Stimulated activated CD8-positive, alpha-beta memory T cell treated with anti-CD3 and anti-CD28 coated beads, Interleukin-15, amount 100 ng/mL, for 48 hours (primary cell): ENCODE results near the gene KRT83.

Experiments used
- DNase-seq, 2 donors: peaks; one replicate each; pipeline ENCODE4 v3.0.0-alpha.2; 2020; ENCODE audit warnings: low read depth in 2 of 2

KRT83 gene

DNA sequence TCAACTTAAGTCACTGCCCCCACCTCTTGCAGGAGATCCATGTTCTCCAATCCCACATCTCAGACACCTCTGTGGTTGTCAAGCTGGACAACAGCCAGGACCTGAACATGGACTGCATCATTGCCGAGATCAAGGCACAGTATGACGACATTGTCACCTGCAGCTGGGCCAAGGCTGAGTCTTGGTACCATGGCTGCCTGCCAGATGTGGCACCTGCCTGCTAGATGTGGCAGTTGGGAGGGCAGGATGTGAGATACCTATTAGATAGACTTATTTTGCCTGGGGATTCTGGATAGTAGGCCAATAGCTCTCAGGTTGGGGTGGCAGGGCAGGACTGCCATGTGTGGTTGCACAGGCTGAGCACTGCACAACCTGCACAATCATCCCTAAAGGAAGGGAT, 54.7 kb downstream of the KRT83 start:
- DNase-seq = no peak

- DNase-seq = no peak
Observed at GRCh38 chr12:52264435-52264825, 56.8 kb downstream of the KRT83 start.
